HUES6 (cell line): ENCODE measurements around the gene IFI44.

Experiments used
- H3K27ac ChIP-seq: 2 replicates; pipeline ENCODE4 v1.7.0; 2013; ENCODE audit warnings: low read depth, mild to moderate bottlenecking, low read length, inconsistent platforms
- H3K27me3 ChIP-seq: 2 replicates; pipeline ENCODE4 v1.6.1; 2013; ENCODE audit warnings: low read length; ENCODE audit not compliant: control insufficient read depth, insufficient read depth
- H3K36me3 ChIP-seq: 2 replicates; pipeline ENCODE4 v1.6.1; 2013; ENCODE audit warnings: low read length; ENCODE audit not compliant: control insufficient read depth, insufficient read depth
- H3K4me1 ChIP-seq: 2 replicates; pipeline ENCODE4 v1.6.1; 2013; ENCODE audit warnings: low read length; ENCODE audit not compliant: control insufficient read depth, insufficient read depth
- H3K4me3 ChIP-seq: 2 replicates; pipeline ENCODE4 v1.5.1; 2013; ENCODE audit warnings: low read depth, low read length
- H3K9ac ChIP-seq: one replicate; pipeline ENCODE4 v1.6.1; 2013; ENCODE audit warnings: mild to moderate bottlenecking, low read length
- H3K9me3 ChIP-seq: 2 replicates; pipeline ENCODE4 v1.6.1; 2013; ENCODE audit warnings: low read depth, low read length; ENCODE audit not compliant: control insufficient read depth, insufficient read depth

The IFI44 gene

DNA sequence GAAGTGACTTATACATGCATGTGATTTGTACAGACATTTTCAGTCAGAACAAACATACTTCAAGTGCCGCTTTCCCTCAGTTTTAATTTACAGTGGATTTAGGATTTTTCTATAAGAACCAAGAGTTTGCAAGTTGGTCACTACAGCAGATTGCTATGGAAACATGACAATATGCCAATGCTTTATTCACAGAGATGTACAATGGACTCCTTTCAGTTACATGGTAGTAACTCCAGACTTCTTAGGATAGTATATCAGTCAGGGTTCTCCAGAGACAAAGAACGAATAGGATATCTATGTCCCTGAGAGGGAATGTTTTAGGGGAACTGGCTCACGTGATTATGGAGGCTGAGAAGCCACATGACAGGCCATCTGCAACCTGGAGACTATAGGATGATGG, 27.4 kb downstream of the IFI44 start:
- Histone ChIP-seq H3K9me3 (no peaks in the 10 kb centered on the region), H3K4me3 (no peak overlapping the region), H3K9ac (no peak overlapping the region), H3K36me3 (no peaks in the 10 kb centered on the region), H3K27me3 (no peaks in the 10 kb centered on the region; the same call in 1 of the 2 replicates), H3K4me1 (no peaks in the 10 kb centered on the region), H3K27ac (no peak overlapping the region)

DNA sequence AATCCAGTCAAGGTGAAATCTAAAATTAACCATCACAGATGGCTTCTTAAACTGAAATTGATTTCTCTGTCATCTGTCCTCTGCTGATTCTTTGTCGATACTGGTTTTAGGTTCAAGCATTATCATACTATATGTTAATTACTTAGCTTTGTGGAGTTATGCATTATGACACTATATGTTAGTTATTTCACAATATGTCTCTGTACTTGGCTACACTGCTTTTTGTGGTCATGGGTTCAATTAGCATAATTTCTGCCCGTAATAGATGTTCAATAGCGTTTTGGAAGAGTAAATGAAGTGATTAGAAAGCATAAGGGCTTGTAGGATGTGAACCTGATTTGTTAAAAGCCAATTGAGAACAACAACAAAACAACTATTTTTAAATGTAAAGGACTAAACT, 28.2 kb downstream of the IFI44 start:
- Histone ChIP-seq H3K4me3 (no peak overlapping the region), H3K27ac (no peak overlapping the region)

DNA sequence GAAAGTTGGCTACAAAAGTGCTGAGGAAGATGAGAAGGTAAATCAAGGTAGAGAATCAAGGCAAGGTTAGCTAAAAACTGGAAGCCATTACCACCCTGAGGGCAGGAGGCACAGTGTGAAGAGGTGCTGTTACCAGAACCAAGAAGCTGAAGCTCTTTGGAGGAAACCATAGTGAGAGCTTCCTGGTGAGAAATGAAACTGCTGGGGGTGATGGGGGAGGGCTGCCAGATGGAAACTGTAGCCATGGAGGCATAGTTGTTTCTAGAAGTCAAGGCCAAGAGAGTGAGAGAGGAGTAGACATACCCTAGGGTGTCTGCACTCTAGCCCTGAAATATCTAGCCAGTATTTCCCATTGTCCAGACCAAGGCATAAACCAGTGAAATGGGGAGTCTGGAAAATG, 28.7 kb downstream of the IFI44 start:
- H3K27me3 ChIP-seq, result no peaks in the 10 kb centered on the region; the same call in 1 of the 2 replicates
- H3K9ac ChIP-seq, result no peak overlapping the region
- no peak overlapping the region for H3K4me3 ChIP-seq
- no peaks in the 10 kb centered on the region for H3K36me3 ChIP-seq
- no peaks in the 10 kb centered on the region for H3K4me1 ChIP-seq
- no peaks in the 10 kb centered on the region for H3K9me3 ChIP-seq
- H3K27ac ChIP-seq, result no peak overlapping the region

More for the DNA sequence above, 28.2 kb downstream of the IFI44 start:
- H3K36me3 ChIP-seq, result no peaks in the 10 kb centered on the region
- H3K27me3 ChIP-seq, result no peaks in the 10 kb centered on the region; the same call in 1 of the 2 replicates
- H3K9me3 ChIP-seq, result no peaks in the 10 kb centered on the region
- no peaks in the 10 kb centered on the region for H3K4me1 ChIP-seq
- H3K9ac ChIP-seq, result no peak overlapping the region

GRCh38 chr1:78681265-78681664, 31.6 kb downstream of the IFI44 start:
- H3K4me1 ChIP-seq, result no peaks in the 10 kb centered on the region
- H3K9me3 ChIP-seq, result no peaks in the 10 kb centered on the region
- H3K9ac ChIP-seq, result no peak overlapping the region
- H3K27me3 ChIP-seq, result no peaks in the 10 kb centered on the region; the same call in 1 of the 2 replicates
- no peak overlapping the region for H3K4me3 ChIP-seq
- no peak overlapping the region for H3K27ac ChIP-seq
- no peaks in the 10 kb centered on the region for H3K36me3 ChIP-seq

DNA sequence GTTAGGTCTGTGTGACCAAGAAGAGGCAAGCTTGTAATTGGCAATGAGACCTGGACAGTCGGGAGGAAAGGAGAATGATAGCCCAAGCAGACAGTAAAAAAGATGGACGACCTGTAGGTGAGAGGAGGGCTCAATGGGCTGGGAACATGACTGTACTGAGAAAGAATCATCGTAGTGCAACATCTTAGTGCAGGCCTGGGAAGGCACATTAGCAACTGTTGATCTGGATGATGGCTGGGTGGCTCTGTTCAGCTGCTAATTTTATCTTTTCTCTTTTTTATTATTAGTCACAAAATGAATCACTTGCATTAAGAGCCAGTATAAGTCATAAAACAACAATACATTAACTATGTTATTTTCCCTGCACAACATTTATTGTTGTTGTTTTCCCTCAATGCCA, 32.9 kb downstream of the IFI44 start:
- Histone ChIP-seq H3K9me3 (no peaks in the 10 kb centered on the region), H3K27me3 (no peaks in the 10 kb centered on the region; the same call in 1 of the 2 replicates)

GRCh38 chr1:78683079-78683478, 33.4 kb downstream of the IFI44 start:
- Histone ChIP-seq H3K36me3 (no peaks in the 10 kb centered on the region), H3K9ac (no peak overlapping the region), H3K27me3 (no peaks in the 10 kb centered on the region; the same call in 1 of the 2 replicates), H3K4me3 (no peak overlapping the region), H3K4me1 (no peaks in the 10 kb centered on the region), H3K9me3 (no peaks in the 10 kb centered on the region), H3K27ac (no peak overlapping the region)

More for the DNA sequence above, 32.9 kb downstream of the IFI44 start:
- Histone ChIP-seq H3K4me1 (no peaks in the 10 kb centered on the region), H3K4me3 (no peak overlapping the region), H3K9ac (no peak overlapping the region), H3K27ac (no peak overlapping the region), H3K36me3 (no peaks in the 10 kb centered on the region)

- Histone ChIP-seq H3K27me3 (no peaks in the 10 kb centered on the region), H3K9ac (no peak overlapping the region), H3K36me3 (no peaks in the 10 kb centered on the region), H3K9me3 (no peaks in the 10 kb centered on the region), H3K4me3 (no peak overlapping the region), H3K27ac (no peak overlapping the region), H3K4me1 (no peaks in the 10 kb centered on the region)
These were observed 37.7 kb downstream of the IFI44 start for GRCh38 chr1:78687315-78687714.

DNA sequence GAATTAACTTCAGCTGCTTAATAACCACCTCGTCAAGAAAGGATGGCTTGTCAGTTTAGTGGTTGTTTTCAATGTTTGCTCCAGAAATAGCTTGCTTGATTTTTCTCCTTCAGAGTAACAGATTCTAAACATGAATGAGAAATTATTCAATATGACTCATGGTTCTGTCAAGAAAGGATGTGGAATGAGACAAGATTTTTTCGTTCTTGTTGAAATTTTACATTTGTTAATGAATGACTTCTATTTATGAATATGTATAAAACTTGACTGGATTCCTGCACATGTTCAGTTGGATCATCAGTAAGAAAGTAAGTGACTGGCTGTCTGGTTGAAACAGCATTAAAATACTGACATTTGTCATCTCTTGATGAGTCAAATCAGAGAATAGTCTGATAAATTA, 38.3 kb downstream of the IFI44 start:
- H3K9ac ChIP-seq, result no peak overlapping the region
- H3K27ac ChIP-seq, result no peak overlapping the region
- H3K27me3 ChIP-seq, result no peaks in the 10 kb centered on the region
- no peaks in the 10 kb centered on the region for H3K9me3 ChIP-seq
- no peak overlapping the region for H3K4me3 ChIP-seq
- no peaks in the 10 kb centered on the region for H3K36me3 ChIP-seq
- H3K4me1 ChIP-seq, result no peaks in the 10 kb centered on the region

DNA sequence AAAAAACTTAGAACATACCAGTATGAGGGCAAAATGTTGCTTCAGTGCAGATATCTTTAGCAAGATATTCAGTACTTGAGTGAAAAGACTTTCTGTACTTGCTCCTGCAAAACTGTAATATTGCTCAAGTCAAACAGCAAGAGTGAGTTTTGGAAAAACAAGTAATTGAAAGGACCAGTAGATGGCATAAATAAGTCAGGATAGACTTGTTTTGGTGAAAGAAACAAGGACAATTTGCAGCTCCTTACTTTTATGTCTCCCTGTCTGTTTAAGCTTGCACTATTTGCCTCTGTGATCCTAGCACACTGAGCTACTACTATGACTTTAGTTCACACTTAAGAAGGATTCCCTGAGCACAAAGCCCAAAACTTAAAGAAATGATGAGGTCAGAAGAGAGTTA, 39.1 kb downstream of the IFI44 start:
- Histone ChIP-seq H3K27ac (no peak overlapping the region), H3K9ac (no peak overlapping the region), H3K9me3 (no peaks in the 10 kb centered on the region), H3K4me3 (no peak overlapping the region), H3K27me3 (no peaks in the 10 kb centered on the region), H3K4me1 (no peaks in the 10 kb centered on the region), H3K36me3 (no peaks in the 10 kb centered on the region)

- no peaks in the 10 kb centered on the region for H3K27me3 ChIP-seq
- no peaks in the 10 kb centered on the region for H3K9me3 ChIP-seq
- H3K36me3 ChIP-seq, result no peaks in the 10 kb centered on the region
- H3K4me3 ChIP-seq, result no peak overlapping the region
- no peak overlapping the region for H3K27ac ChIP-seq
- no peaks in the 10 kb centered on the region for H3K4me1 ChIP-seq
- no peak overlapping the region for H3K9ac ChIP-seq
These were observed 40.9 kb downstream of the IFI44 start for GRCh38 chr1:78690516-78690915.

DNA sequence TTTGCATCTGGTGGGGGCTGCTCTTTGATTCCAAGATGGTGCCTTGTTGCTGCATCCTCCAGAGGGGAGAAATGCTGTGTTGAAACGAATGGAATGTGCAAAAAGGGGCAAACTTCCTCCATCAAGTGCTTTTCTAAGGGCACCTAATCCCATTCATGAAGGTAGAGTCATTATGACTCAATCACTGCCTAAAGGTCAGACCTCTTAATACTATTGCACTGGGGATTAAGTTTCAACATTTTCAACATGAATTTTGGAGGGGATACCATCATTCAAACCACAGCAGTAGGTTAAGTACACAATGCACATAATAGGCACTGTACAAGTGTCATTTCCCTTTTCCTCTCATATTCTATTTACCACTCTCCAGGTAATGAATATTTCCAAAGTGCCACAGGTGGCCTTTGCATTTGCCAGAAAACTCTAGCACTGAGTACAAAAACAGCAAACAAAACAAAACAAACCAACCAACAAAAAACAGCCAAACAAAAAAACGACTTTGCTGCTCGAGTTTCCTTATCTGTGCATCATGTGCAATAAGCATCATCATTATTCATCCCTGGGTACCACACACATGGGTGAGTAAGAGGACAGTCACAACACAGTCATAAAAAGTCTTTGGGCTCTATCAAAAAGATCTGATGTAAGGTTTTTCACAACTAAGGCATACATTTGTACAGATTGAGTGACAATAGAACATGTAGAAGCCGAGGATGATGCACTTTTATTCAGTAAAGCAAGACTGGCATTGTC, 42.5 kb downstream of the IFI44 start:
- H3K27ac ChIP-seq, result no peak overlapping the region
- H3K4me3 ChIP-seq, result no peak overlapping the region
- H3K27me3 ChIP-seq, result no peaks in the 10 kb centered on the region
- no peaks in the 10 kb centered on the region for H3K4me1 ChIP-seq
- H3K36me3 ChIP-seq, result no peaks in the 10 kb centered on the region
- H3K9ac ChIP-seq, result no peak overlapping the region
- H3K9me3 ChIP-seq, result no peaks in the 10 kb centered on the region
